ENCODE results near the gene MELTF.

MELTF gene

GRCh38 chr3:196965804-196966173, 63.8 kb downstream of the MELTF start:
- no peak for TF ChIP-seq FOXP2 (optimal IDR thresholded peaks at IDR 0.05; ENCODE audit: borderline replicate concordance, extremely low read depth, extremely low read length, insufficient read depth)
- no peak for TF ChIP-seq TAF1 (IDR thresholded peaks at IDR 0.05; ENCODE audit: borderline replicate concordance, insufficient read depth, low read length)
- TF ChIP-seq SIN3A (IDR thresholded peaks at IDR 0.05; ENCODE audit: borderline replicate concordance, insufficient read depth, low read length), result no peak
- TF ChIP-seq POLR2AphosphoS5 (IDR thresholded peaks at IDR 0.05; ENCODE audit: low read depth, low read length), result no peak
- TF ChIP-seq, protein P1, sequence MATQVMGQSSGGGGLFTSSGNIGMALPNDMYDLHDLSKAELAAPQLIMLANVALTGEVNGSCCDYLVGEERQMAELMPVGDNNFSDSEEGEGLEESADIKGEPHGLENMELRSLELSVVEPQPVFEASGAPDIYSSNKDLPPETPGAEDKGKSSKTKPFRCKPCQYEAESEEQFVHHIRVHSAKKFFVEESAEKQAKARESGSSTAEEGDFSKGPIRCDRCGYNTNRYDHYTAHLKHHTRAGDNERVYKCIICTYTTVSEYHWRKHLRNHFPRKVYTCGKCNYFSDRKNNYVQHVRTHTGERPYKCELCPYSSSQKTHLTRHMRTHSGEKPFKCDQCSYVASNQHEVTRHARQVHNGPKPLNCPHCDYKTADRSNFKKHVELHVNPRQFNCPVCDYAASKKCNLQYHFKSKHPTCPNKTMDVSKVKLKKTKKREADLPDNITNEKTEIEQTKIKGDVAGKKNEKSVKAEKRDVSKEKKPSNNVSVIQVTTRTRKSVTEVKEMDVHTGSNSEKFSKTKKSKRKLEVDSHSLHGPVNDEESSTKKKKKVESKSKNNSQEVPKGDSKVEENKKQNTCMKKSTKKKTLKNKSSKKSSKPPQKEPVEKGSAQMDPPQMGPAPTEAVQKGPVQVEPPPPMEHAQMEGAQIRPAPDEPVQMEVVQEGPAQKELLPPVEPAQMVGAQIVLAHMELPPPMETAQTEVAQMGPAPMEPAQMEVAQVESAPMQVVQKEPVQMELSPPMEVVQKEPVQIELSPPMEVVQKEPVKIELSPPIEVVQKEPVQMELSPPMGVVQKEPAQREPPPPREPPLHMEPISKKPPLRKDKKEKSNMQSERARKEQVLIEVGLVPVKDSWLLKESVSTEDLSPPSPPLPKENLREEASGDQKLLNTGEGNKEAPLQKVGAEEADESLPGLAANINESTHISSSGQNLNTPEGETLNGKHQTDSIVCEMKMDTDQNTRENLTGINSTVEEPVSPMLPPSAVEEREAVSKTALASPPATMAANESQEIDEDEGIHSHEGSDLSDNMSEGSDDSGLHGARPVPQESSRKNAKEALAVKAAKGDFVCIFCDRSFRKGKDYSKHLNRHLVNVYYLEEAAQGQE (IDR thresholded peaks at IDR 0.05; ENCODE audit: insufficient read depth in 1 of 2, low read depth in 2 of 2, low read length in 2 of 2), result no peak

DNA sequence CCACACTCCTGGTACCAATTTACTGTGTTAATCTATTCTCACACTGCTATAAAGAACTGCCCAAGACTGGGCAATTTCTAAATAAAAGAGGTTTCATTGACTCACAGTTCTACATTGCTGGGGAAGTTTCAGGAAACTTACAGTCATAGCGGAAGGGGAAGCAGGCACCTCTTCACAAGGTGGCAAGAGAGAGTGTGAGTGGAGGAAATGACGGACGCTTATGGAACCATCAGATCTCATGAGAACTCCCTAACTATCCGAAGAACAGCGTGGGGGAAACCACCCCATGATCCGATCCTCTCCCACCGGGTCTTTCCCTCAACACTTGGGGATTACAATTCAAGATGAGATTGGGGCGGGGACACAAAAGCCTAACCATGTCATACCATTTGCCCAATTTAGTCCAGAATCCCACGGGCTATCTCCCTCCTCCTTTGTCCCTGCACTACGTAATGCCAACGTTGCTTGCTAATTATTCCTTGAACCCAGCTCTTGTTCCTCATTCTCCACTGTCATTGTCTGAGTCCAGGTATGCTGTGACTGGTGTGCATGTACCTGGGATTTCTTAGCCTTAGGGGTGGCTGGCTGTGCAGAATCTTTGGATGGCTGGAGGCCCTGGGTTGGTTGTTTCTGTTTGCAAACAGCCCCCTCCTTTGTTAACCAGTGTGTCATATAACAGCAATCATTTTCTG, 64.4 kb downstream of the MELTF start:
- TF ChIP-seq TAF1 (IDR thresholded peaks at IDR 0.05; ENCODE audit: borderline replicate concordance, insufficient read depth, low read length), result no peak
- TF ChIP-seq, protein P1 (IDR thresholded peaks at IDR 0.05; ENCODE audit: insufficient read depth in 1 of 2, low read depth in 2 of 2, low read length in 2 of 2), result no peak

- TF ChIP-seq FOXP2 (optimal IDR thresholded peaks at IDR 0.05; ENCODE audit: borderline replicate concordance, extremely low read depth, extremely low read length, insufficient read depth), result no peak
- TF ChIP-seq TAF1 (IDR thresholded peaks at IDR 0.05; ENCODE audit: borderline replicate concordance, insufficient read depth, low read length), result no peak
- no peak for TF ChIP-seq POLR2AphosphoS5 (IDR thresholded peaks at IDR 0.05; ENCODE audit: low read depth, low read length)
- TF ChIP-seq SIN3A (IDR thresholded peaks at IDR 0.05; ENCODE audit: borderline replicate concordance, insufficient read depth, low read length), result no peak
- TF ChIP-seq, protein P1 (IDR thresholded peaks at IDR 0.05; ENCODE audit: insufficient read depth in 1 of 2, low read depth in 2 of 2, low read length in 2 of 2), result no peak
These were observed 66.0 kb downstream of the MELTF start for GRCh38 chr3:196963631-196963953.

GRCh38 chr3:196962930-196963630, 66.5 kb downstream of the MELTF start:
- TF ChIP-seq SIN3A (IDR thresholded peaks at IDR 0.05; ENCODE audit: borderline replicate concordance, insufficient read depth, low read length) (no peak), FOXP2 (optimal IDR thresholded peaks at IDR 0.05; ENCODE audit: borderline replicate concordance, extremely low read depth, extremely low read length, insufficient read depth) (no peak), TAF1 (IDR thresholded peaks at IDR 0.05; ENCODE audit: borderline replicate concordance, insufficient read depth, low read length) (no peak), POLR2AphosphoS5 (IDR thresholded peaks at IDR 0.05; ENCODE audit: low read depth, low read length) (no peak)

GRCh38 chr3:196962108-196962929, 67.3 kb downstream of the MELTF start:
- TF ChIP-seq SIN3A (IDR thresholded peaks at IDR 0.05; ENCODE audit: borderline replicate concordance, insufficient read depth, low read length), result no peak
- TF ChIP-seq TAF1 (IDR thresholded peaks at IDR 0.05; ENCODE audit: borderline replicate concordance, insufficient read depth, low read length), result no peak
- no peak for TF ChIP-seq FOXP2 (optimal IDR thresholded peaks at IDR 0.05; ENCODE audit: borderline replicate concordance, extremely low read depth, extremely low read length, insufficient read depth)
- no peak for TF ChIP-seq POLR2AphosphoS5 (IDR thresholded peaks at IDR 0.05; ENCODE audit: low read depth, low read length)
- TF ChIP-seq, protein P1 (IDR thresholded peaks at IDR 0.05; ENCODE audit: insufficient read depth in 1 of 2, low read depth in 2 of 2, low read length in 2 of 2), result no peak
